Bladder microvascular endothelial cell (primary cell): ENCODE data around the gene NPIPA3. TPM values are rescaled to one million over a fixed set of nuclear protein-coding genes. Genes with fewer than 3 reads are reported as not detected.

Source experiments
- total RNA-seq: library from RNA; depleted of rRNA; stranded (reverse); fragments of >200 nt; gene quantifications from 2 replicates; pipeline ENCODE4 v1.2.3, GENCODE V29; 2014

Gene NPIPA3
- total RNA-seq, result 0.16 and 1.3 TPM in 2 replicates

GRCh38 chr16:14703156-14704011, at the start of gene NPIPA3:
NPIPA3 (plus strand) TSS chr16:14703411; CDS start chr16:14708944, 5,533 bp downstream.

GRCh38 chr16:14694129-14694528, 9.1 kb upstream of the NPIPA3 start, which contains the start of gene PLA2G10:
PLA2G10 (minus strand) TSS chr16:14694308; CDS start chr16:14694229, 79 bp downstream.

GRCh38 chr16:14742273-14743128, 39.3 kb downstream of the NPIPA3 start, which contains the start of gene NPIPA2:
NPIPA2 (plus strand) TSS chr16:14742533; CDS start chr16:14748066, 5,533 bp downstream.

Other genes starting within 250 kb of the NPIPA3 start
- 13.8 and 21.6 TPM in 2 replicates for gene PARN, start 73.2 kb upstream of the NPIPA3 start, total RNA-seq
- 53.9 and 61.9 TPM in 2 replicates for gene BFAR, start 70.5 kb upstream of the NPIPA3 start, total RNA-seq
- gene PLA2G10, start 9.1 kb upstream of the NPIPA3 start, total RNA-seq, result not detected in 2 replicates
- gene NPIPA2, start 39.1 kb downstream of the NPIPA3 start, total RNA-seq, result 0.16 and 1.3 TPM in 2 replicates
- 88.9 and 185 TPM in 2 replicates for gene NOMO1, start 130.3 kb downstream of the NPIPA3 start, total RNA-seq
- 21.5 and 64.7 TPM in 2 replicates for gene NPIPA1, start 234.0 kb downstream of the NPIPA3 start, total RNA-seq